Measurements from ENCODE around the gene CASS4.
A peak's percentile ranks its signal among the peaks of the same experiment; 100 is the strongest.
"Not testable (repeated sequence)": the region's sequence is repeated elsewhere in the genome, so short reads cannot be mapped to it uniquely, and the experiment has no call there.

The CASS4 gene

DNA sequence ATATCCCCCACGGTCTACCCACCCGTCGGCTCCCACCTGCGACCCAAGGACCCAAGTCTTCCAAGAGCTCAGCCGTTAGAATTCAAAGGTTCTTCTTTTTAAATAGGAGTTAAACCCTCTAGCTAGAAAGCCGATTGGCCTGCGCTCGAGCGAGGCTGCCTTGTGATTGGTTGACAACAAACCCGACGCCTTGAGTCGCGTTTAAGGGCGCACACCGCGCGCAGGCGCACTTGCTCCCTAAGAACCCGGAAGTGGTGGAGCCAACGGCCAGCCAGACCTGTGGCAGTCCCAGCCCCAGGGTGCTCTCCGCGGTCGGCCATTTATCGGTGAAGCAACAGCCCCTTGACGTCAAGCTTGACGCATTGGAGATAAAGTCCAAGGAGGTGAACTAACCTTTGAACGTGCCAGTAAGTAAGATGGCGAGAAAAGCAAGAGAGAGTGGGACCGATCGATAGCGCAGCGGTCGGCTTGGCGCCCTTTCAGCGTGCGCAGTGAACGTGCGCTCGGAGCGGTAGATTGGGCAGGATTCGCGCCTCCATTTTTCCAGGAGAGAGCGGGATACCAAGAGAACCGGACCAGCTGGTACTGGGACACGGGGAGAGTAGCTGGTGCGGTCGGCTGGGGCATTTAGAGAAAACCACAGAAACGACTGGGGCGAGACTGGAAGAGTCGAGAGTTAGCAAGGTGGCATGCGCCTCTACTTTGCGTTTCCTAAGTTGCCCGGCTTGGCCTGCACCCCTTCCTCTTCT lies 19.8 kb upstream of the CASS4 start, which contains the start of the genes AURKA and CSTF1:
AURKA (minus strand) TSS at position 84 of the 749 bp plus-strand sequence. CDS start 4,018 bp downstream, outside the sequence.
CSTF1 (plus strand) TSS at position 514 of the 749 bp plus-strand sequence. CDS start 2,908 bp downstream, outside the sequence.
- peaks cover 23% of the 10 kb centered on the region for H3K36me3 ChIP-seq (ENCODE audit: control insufficient read depth, insufficient read depth, low read length, severe bottlenecking)
- peak within 1 kb of the TSS; percentile 92 for H3K4me3 ChIP-seq (ENCODE audit: low read length)
- peak; percentile 100 for DNase-seq (ENCODE audit: low read depth)
- no peaks in the 10 kb centered on the region for H3K9me3 ChIP-seq (ENCODE audit: control insufficient read depth, low read length)
- peaks cover 17% of the 10 kb centered on the region for H3K4me1 ChIP-seq (ENCODE audit: control insufficient read depth, insufficient read depth, low read length)
- H3K9ac ChIP-seq (ENCODE audit: low read length): peak within 1 kb of the TSS; percentile 90
- H3K27me3 ChIP-seq (replicated peaks; ENCODE audit: control insufficient read depth, insufficient read depth, low read length): no peaks in the 10 kb centered on the region

DNA sequence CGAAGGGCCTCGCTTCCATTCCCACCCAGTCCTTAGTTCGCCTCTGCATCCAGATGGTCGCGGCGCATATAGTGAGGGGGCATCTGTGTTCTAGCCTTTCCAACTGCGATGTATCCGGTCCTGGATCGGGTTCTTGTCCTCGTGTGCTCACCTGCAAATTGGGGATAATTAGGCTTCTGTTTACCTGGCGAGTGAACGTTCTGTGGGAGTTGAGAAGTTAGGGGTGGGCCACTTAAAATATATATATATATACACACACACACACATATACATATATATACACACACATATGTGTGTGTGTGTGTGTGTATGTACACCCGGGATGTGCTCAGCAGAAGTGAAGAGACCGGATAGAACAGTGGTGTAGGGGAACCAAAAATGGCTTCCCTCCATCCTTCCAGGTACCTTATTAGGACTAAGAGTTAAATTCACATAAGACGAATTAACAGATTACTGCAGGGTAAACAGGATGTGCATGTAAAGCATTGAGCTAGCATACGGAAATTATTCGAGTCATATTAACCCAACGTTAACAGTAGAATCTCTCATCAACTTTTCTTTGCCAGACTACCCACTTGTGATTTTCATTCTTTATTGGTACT lies 19.1 kb upstream of the CASS4 start:
- no peaks in the 10 kb centered on the region for H3K9me3 ChIP-seq (ENCODE audit: control insufficient read depth, low read length)
- H3K9ac ChIP-seq (ENCODE audit: low read length): peak overlapping the region; percentile 90
- no peaks in the 10 kb centered on the region for H3K27me3 ChIP-seq (replicated peaks; ENCODE audit: control insufficient read depth, insufficient read depth, low read length)
- peak; percentile 17 for DNase-seq (ENCODE audit: low read depth)
- peak overlapping the region; percentile 92 for H3K4me3 ChIP-seq (ENCODE audit: low read length)
- H3K4me1 ChIP-seq (ENCODE audit: control insufficient read depth, insufficient read depth, low read length): peaks cover 17% of the 10 kb centered on the region
- peaks cover 30% of the 10 kb centered on the region for H3K36me3 ChIP-seq (ENCODE audit: control insufficient read depth, insufficient read depth, low read length, severe bottlenecking)

DNA sequence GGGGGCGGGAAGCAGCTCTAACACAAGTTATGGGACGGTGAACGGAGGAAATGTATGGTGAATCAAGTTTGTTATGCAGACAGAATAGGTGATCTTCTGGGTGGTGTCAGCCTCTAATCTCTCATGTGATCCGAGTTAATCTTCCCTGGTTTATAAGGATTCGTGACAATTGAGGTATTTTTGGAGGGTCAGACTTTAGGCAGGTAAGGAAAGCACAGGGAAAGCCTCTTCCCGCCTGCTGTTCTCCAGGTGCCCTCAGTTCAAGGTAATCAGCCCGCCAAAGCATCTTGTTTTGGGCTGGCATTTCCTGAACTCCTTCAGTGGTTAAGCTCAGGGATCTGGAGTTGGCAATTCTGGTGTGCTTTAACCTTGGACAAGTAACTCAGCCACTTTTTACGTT lies 18.4 kb upstream of the CASS4 start:
- peak overlapping the region; percentile 90 for H3K9ac ChIP-seq (ENCODE audit: low read length)
- H3K4me3 ChIP-seq (ENCODE audit: low read length): peak overlapping the region; percentile 92
- peaks cover 17% of the 10 kb centered on the region for H3K4me1 ChIP-seq (ENCODE audit: control insufficient read depth, insufficient read depth, low read length)
- peaks cover 37% of the 10 kb centered on the region for H3K36me3 ChIP-seq (ENCODE audit: control insufficient read depth, insufficient read depth, low read length, severe bottlenecking)
- DNase-seq (ENCODE audit: low read depth): peak; percentile 2
- no peaks in the 10 kb centered on the region for H3K27me3 ChIP-seq (replicated peaks; ENCODE audit: control insufficient read depth, insufficient read depth, low read length)
- H3K9me3 ChIP-seq (ENCODE audit: control insufficient read depth, low read length): no peaks in the 10 kb centered on the region

DNA sequence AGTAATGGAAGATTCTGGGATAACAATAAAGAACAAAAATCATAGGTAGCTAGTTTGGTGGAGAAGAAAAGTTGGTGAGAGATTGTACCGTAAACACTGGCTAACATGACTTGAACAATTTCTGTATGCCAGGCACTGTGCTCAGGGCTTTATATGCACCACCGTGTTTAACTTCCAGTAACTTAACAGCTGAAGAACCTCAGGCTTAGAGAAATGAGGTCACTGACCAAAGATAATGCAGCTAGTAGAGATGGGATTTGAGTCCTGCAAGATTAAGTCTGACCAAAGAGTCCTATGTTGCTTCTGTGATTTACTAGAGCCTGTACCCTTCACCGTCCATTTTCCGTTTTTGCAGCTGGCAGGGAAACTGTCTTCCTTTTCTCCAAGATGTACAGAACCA lies 16.9 kb upstream of the CASS4 start:
- no peak for DNase-seq (ENCODE audit: low read depth)
- Histone ChIP-seq H3K9ac (ENCODE audit: low read length) (no peak overlapping the region), H3K4me3 (ENCODE audit: low read length) (no peak overlapping the region)

DNA sequence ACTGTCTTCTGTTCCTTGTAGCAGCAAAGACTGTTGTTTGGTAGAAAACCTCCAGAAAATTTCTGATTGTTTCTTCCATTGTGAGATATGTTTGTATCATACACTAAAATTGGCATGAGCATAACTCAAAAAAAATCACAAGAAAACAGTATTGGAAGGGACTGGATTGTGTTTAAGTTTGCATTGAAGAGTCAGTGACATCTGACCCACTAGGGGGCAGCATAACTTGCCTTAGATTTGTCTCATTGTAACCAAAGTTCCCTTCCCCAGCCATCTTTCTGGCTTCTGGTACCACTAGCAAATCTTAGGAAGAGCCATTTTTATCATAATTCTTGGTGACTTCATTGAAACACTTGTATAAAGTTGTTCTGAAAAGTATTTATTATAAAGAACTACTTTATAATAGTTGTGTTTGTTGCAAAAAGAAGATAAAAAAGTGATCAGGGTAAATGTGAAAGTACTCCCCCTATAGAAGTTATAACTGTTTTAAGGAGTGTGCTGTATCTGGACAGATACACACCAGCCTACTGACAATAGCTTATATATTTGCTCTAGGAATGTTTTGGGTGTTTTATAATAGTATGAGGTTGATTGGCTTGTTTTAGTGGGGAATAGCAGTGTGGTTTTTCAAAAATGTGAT lies 11.9 kb upstream of the CASS4 start:
- no peak overlapping the region for H3K4me3 ChIP-seq (ENCODE audit: low read length)
- no peaks in the 10 kb centered on the region for H3K4me1 ChIP-seq (ENCODE audit: control insufficient read depth, insufficient read depth, low read length)
- H3K9ac ChIP-seq (ENCODE audit: low read length): no peak overlapping the region
- no peaks in the 10 kb centered on the region for H3K27me3 ChIP-seq (replicated peaks; ENCODE audit: control insufficient read depth, insufficient read depth, low read length)
- no peaks in the 10 kb centered on the region for H3K9me3 ChIP-seq (ENCODE audit: control insufficient read depth, low read length)
- peaks cover 85% of the 10 kb centered on the region for H3K36me3 ChIP-seq (ENCODE audit: control insufficient read depth, insufficient read depth, low read length, severe bottlenecking)
- peak; percentile 91 for DNase-seq (ENCODE audit: low read depth)

More for the DNA sequence above, 16.9 kb upstream of the CASS4 start:
- H3K27me3 ChIP-seq (replicated peaks; ENCODE audit: control insufficient read depth, insufficient read depth, low read length): no peaks in the 10 kb centered on the region
- H3K36me3 ChIP-seq (ENCODE audit: control insufficient read depth, insufficient read depth, low read length, severe bottlenecking): peaks cover 49% of the 10 kb centered on the region
- peaks cover 17% of the 10 kb centered on the region for H3K4me1 ChIP-seq (ENCODE audit: control insufficient read depth, insufficient read depth, low read length)
- H3K9me3 ChIP-seq (ENCODE audit: control insufficient read depth, low read length): no peaks in the 10 kb centered on the region

DNA sequence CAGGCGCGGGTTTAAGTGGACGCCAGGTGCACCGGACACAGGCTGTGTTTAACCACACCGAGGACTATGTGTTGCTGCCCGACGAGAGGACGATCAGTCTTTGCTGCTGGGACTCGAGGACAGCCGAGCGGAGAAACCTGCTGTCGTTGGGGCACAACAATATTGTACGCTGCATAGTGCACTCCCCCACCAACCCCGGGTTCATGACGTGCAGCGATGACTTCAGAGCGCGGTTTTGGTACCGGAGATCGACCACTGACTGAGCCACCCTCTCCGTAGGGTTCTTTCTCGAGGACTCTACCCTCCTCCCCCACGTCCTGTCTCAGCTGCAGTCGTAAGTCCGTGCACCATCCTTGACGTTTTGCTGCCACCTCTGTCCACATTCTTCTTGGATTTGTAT lies 8.6 kb upstream of the CASS4 start:
- no peaks in the 10 kb centered on the region for H3K4me1 ChIP-seq (ENCODE audit: control insufficient read depth, insufficient read depth, low read length)
- H3K9me3 ChIP-seq (ENCODE audit: control insufficient read depth, low read length): no peaks in the 10 kb centered on the region
- no peaks in the 10 kb centered on the region for H3K27me3 ChIP-seq (replicated peaks; ENCODE audit: control insufficient read depth, insufficient read depth, low read length)
- H3K4me3 ChIP-seq (ENCODE audit: low read length): no peak overlapping the region
- DNase-seq (ENCODE audit: low read depth): no peak
- peaks cover 75% of the 10 kb centered on the region for H3K36me3 ChIP-seq (ENCODE audit: control insufficient read depth, insufficient read depth, low read length, severe bottlenecking)
- no peak overlapping the region for H3K9ac ChIP-seq (ENCODE audit: low read length)

DNA sequence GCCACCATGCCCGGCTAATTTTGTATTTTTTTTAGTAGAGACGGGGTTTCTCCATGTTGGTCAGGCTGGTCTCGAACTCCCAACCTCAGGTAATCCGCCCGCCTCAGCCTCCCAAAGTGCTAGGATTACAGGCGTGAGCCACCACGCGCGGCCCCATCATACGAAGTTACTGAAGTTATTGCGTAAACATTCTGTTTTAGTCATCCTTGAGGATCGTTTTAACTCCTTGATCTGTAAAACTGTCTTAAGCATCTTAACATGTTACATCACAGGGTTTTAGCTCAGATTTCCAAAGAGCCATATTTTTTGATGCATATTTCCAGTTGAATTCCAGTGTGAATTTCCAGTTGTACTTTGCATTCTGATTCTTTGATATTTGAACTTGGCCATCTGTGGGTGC lies 6.7 kb upstream of the CASS4 start:
- H3K9me3 ChIP-seq (ENCODE audit: control insufficient read depth, low read length); DNase-seq (ENCODE audit: low read depth); H3K4me1 ChIP-seq (ENCODE audit: control insufficient read depth, insufficient read depth, low read length); H3K4me3 ChIP-seq (ENCODE audit: low read length); H3K9ac ChIP-seq (ENCODE audit: low read length); H3K27me3 ChIP-seq (replicated peaks; ENCODE audit: control insufficient read depth, insufficient read depth, low read length): not testable (repeated sequence)
- peaks cover 59% of the 10 kb centered on the region for H3K36me3 ChIP-seq (ENCODE audit: control insufficient read depth, insufficient read depth, low read length, severe bottlenecking)

DNA sequence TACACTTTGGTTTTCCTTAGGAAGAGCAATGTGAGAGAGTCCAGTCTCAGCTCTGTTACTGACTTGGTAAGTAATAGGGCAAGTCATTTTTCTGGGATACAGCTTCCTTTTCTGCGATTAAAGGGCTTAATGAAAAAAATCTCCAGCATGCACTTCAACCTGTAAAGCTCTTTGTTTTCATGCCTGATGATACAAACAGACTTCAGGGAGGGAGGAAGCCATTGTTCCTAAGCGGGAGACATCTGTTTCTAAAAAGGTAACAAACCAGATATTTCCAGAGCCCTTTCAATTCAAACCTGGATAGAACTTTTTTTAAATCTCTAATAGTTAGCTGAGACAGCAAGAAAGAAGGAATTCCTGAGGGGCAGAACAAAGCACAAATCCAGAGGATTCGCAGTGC lies 5.2 kb upstream of the CASS4 start:
- DNase-seq (ENCODE audit: low read depth): no peak
- Histone ChIP-seq H3K9me3 (ENCODE audit: control insufficient read depth, low read length) (no peaks in the 10 kb centered on the region), H3K27me3 (replicated peaks; ENCODE audit: control insufficient read depth, insufficient read depth, low read length) (no peaks in the 10 kb centered on the region), H3K4me3 (ENCODE audit: low read length) (no peak overlapping the region), H3K36me3 (ENCODE audit: control insufficient read depth, insufficient read depth, low read length, severe bottlenecking) (peaks cover 48% of the 10 kb centered on the region), H3K4me1 (ENCODE audit: control insufficient read depth, insufficient read depth, low read length) (peaks cover 11% of the 10 kb centered on the region), H3K9ac (ENCODE audit: low read length) (no peak overlapping the region)

DNA sequence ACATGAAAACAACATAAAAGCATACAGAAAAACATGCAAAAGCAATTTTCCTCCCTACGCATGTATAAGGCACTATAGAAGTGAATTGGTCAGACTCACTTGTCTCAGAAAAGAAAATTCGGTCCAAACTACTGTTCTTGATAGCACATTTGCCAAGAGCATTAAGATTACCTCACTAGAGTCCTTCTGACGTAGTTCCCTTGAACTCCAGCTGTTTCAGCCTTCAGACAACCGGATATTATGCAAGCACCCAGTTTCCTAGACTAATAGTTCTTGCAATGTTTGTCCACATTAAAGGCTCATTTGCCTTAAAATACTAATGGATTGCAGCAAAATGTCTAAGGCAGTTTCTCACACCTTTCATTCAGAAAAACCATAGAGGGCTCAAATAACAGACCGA lies 2.5 kb upstream of the CASS4 start:
- Histone ChIP-seq H3K4me1 (ENCODE audit: control insufficient read depth, insufficient read depth, low read length) (peaks cover 20% of the 10 kb centered on the region), H3K27me3 (replicated peaks; ENCODE audit: control insufficient read depth, insufficient read depth, low read length) (no peaks in the 10 kb centered on the region), H3K9me3 (ENCODE audit: control insufficient read depth, low read length) (no peaks in the 10 kb centered on the region), H3K36me3 (ENCODE audit: control insufficient read depth, insufficient read depth, low read length, severe bottlenecking) (peaks cover 27% of the 10 kb centered on the region), H3K9ac (ENCODE audit: low read length) (no peak overlapping the region), H3K4me3 (ENCODE audit: low read length) (no peak overlapping the region)
- DNase-seq (ENCODE audit: low read depth): peak; percentile 20

DNA sequence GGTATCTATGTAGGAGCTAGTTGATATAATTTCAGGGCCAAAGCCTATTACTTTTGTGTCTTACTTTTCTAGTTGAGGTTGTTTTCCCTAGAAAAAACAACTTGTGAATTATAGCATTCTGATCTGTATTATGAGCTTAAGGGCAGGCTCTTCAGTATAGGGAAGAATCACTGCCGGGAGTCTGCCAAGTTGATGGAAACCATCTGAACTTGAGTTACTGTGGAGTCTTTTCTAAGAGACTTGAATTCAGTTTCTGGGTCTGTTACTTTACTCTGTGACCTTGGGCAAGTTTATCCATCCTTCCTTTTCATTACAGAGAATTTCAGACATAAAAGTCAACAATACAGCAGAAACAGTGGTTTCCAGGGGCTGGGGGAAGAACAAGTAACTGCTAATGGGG lies 2.1 kb upstream of the CASS4 start:
- Histone ChIP-seq H3K9ac (ENCODE audit: low read length) (no peak overlapping the region), H3K27me3 (replicated peaks; ENCODE audit: control insufficient read depth, insufficient read depth, low read length) (no peaks in the 10 kb centered on the region), H3K9me3 (ENCODE audit: control insufficient read depth, low read length) (no peaks in the 10 kb centered on the region), H3K36me3 (ENCODE audit: control insufficient read depth, insufficient read depth, low read length, severe bottlenecking) (peaks cover 25% of the 10 kb centered on the region), H3K4me3 (ENCODE audit: low read length) (no peak overlapping the region), H3K4me1 (ENCODE audit: control insufficient read depth, insufficient read depth, low read length) (peaks cover 20% of the 10 kb centered on the region)
- peak; percentile 12 for DNase-seq (ENCODE audit: low read depth)

DNA sequence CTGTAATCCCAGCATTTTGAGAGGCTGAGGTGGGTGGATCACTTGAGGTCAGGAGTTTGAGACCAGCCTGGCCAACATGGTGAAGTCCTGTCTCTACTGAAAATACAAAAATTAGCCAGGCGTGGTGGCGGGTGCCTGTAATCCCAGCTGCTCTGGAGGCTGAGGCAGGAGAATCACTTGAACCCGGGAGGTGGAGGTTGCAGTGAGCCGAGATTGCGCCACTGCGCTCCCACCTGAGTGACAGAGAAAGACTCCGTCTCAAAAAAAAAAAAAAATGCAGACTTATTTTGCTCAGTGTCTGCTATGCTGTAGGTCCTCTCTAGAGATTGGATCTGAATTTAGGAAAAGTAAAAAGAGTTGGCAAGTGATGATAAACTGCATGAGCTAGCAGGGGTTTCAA lies 773 bp upstream of the CASS4 start:
- peaks cover 20% of the 10 kb centered on the region for H3K4me1 ChIP-seq (ENCODE audit: control insufficient read depth, insufficient read depth, low read length)
- peaks cover 13% of the 10 kb centered on the region for H3K36me3 ChIP-seq (ENCODE audit: control insufficient read depth, insufficient read depth, low read length, severe bottlenecking)
- DNase-seq (ENCODE audit: low read depth); H3K9me3 ChIP-seq (ENCODE audit: control insufficient read depth, low read length); H3K27me3 ChIP-seq (replicated peaks; ENCODE audit: control insufficient read depth, insufficient read depth, low read length): not testable (repeated sequence)
- peak overlapping the region; percentile 67 for H3K4me3 ChIP-seq (ENCODE audit: low read length)
- peak overlapping the region; percentile 56 for H3K9ac ChIP-seq (ENCODE audit: low read length)

All from adipocyte (in vitro differentiated cells).